ENCODE data around the gene EIF5. TPM values are rescaled to one million over a fixed set of nuclear protein-coding genes. Genes with fewer than 3 reads are reported as not detected.
A peak's percentile ranks its signal among the peaks of the same experiment; 100 is the strongest.

Gene EIF5
- polyA plus RNA-seq (2014; cell fraction: cytosol; rRNA removed): 70.0 and 80.3 TPM in 2 replicates
- 54.4 and 60.3 TPM in 2 replicates for polyA plus RNA-seq (2014; cell fraction: nucleus; rRNA removed)

DNA sequence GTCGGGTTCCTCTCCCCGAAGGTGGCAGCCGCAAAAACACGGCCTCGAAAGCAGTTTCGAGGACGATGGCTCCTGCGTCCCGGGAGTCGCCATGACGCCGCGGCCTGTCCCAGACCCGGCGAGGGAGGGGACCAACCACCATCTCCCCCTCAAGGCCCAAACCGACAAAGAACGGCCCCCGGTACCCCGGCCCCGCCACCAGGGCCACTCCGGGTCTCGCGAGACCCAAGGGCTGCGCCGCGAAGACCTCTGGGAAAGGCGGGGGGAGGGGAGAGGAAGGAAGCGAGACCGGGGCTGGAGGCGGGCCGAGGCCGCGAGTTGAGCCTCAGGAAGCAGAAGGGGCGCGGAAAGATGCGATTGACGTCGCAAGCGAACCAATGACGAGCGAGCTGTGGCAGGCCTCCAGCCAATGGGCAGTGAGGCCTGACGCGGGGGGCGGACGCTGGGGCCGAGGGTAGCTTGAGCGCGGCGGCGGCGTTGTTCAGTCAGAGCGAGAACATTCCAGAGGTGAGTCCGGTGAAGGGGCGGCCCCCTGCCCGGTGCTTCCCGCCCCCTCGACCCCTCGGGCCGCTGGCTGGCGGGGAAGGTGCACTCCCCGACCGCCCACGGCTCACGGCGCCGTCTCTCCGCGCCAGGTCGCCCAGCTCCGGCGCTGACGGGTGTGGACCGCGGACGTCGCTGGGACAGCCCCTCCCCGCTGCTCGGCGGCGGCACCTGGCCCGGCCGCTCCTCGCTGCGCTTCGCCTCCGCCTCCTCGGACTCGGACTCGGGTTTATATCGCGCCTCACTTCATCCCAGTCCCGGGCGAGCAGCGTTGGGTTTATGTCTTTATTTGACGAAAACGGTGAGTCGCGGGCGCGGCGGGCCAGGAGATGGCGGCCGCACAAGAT is at the start of gene EIF5:
Gene EIF5, plus strand, starts transcription at position 484 of the 890 bp plus-strand sequence. CDS start 1,624 bp downstream, outside the sequence.
- DNase-seq (ENCODE audit: low spot score): peak; percentile 92

DNA sequence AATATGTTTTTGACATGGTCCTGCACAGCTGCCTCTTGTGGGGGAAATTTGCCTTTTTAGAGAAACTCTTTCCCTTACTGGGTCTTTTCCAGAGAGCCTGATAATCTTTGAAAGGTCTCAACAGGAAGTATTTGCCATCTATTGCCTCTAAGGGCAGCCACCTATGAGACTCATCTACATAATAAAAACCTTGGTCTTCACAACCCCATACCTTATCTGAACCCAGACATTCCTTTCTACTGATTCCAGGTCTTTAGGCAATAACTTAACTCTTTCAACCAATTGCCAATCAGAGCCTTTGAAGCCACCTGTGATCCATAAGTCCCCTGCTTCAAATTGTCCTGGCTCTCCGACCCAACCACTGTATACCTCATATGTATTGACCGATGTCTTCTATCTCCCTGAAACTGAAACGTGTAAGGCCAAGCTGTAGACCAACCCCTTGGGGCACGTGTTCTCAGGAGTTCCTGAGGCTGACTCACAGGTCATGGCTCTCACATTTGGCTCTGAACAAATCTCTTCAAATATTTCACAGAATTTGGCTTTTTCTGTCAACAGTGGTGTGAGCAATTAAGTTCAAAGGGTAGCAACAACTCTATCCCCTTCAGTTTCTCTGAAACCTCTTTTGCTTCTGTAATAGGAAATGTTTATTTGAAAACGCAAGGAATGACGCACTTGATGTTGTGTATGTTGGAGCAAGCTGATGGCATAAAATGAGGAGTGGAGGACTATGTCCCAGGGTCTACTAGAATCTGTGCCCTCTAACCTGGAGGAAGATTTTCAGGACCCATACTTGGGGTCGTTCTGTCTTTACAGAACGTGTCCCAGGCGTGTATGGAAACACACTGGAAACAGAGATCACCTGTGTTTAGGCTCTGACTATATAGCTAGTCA is 49.2 kb upstream of the EIF5 start:
- DNase-seq (ENCODE audit: low spot score): no peak

DNA sequence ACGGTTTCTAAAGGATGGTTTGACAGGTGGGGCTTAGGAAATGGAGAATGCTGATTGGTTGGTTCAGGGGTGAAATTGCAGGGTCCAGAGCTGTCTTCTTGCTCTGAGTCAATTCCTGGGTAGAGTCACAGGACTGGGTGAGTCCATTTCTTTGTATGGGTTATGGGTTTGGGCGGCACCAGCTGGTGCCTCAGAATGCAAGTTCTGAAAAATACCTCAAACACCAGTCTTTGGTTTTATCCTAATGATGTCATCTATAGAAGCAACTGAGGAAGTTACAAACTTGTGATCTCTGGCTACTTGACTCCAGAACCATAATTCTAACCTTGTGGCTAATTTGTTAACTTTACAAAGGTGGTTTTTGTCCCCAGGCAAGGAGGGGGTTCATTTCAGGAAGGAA is 47.6 kb upstream of the EIF5 start:
- DNase-seq (ENCODE audit: low spot score): no peak

- no peak for DNase-seq (ENCODE audit: low spot score)
Measured at GRCh38 chr14:103286968-103287850, 46.8 kb upstream of the EIF5 start.

DNA sequence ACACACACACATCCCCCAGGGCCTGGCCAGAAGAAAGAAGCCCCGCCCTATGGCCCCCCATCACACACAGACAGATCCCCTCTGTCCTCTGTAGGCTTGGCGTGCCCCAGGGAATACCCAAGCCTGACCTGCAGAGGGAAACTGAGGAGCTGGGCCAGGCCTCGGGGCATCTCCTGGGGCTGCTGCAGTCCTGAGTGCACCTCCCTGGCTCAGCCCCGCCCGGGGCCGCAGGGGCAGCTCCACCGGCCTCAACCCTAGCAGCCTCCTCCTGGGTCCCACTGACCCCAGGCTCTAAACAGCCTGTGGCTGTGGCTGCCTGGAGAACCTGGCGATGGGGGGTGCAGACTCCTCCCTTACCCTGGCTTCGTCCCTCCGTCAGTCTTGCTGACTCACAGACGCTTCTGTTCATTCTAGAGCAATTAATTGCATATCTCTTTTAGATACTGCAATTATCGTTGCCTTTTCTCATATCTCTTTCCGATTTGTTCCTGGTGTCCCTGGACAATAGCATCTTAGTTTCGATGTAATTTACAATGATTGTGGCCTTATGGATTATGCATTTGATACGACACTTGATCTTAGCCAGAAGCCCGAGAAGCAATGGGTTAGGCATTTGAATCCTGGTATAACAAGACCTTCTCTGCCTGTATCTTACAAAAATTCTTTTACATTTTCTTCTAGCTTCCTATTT is 45.8 kb upstream of the EIF5 start:
- DNase-seq (ENCODE audit: low spot score): no peak

DNA sequence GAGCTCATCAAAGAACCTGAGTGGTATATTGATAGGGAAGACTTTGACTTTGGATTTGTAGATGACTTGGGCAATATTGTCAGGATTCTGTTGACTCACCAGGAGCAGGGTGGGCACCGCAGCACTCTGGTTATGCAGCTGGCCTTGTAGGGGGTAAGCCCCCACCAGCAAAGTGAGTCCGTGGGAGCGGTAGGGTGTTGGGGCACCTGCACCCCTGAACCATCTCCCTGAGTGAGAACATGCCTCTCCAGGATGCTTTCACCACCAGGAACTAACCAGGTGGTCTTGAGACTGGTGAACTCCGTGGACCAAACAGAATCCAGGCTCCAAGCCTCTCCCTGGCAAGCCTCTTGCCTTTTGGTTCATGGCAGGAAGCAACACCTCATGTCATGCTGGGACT is 44.0 kb upstream of the EIF5 start:
- no peak for DNase-seq (ENCODE audit: low spot score)

GRCh38 chr14:103290494-103290893 is 43.5 kb upstream of the EIF5 start:
- no peak for DNase-seq (ENCODE audit: low spot score)

DNA sequence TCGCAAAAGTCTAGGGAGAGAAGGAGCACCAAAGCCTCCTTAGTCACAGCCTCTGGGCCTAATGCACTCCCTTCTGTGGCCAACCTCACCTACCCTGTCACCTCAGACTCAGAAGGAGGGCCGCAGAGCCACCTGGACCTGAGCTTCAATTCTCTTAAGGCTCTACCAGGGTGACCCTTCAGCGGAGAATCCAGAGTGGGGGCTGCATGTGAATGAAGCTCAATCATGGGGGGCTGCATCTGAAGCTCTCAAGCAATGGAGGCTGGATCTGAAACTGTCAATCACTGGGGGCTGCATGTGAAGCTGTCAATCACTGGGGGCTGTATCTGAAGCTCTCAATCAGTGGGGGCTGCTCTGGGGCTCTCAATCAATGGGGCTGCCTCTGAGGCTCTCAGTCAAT is 43.1 kb upstream of the EIF5 start:
- DNase-seq (ENCODE audit: low spot score): no peak

GRCh38 chr14:103292426-103293374 is 41.3 kb upstream of the EIF5 start:
- peak; percentile 37 for DNase-seq (ENCODE audit: low spot score)

DNA sequence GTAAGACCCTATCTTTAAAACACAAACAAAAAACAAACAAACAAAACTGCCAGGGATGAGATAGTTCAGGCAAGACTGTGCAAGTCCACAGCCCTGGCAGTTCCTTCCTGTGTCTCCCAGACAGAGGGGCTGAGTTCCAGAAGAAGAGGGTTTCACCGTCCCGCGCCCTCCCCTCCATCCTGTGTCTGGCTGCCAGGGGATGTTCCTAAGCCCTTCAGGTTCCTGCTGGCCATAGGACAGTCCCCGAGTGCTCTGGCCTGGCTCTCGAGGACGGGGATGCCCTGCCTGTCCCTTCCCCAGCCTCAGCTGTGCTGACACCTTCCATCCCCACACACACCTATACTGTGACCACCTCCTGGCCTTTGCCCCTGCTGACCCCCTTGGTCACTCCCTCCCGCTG is 40.6 kb upstream of the EIF5 start:
- no peak for DNase-seq (ENCODE audit: low spot score)

GRCh38 chr14:103294091-103294490 is 39.9 kb upstream of the EIF5 start:
- no peak for DNase-seq (ENCODE audit: low spot score)

- no peak for DNase-seq (ENCODE audit: low spot score)
Measured at GRCh38 chr14:103296007-103296406, 38.0 kb upstream of the EIF5 start.

GRCh38 chr14:103296987-103297386 is 37.0 kb upstream of the EIF5 start:
- no peak for DNase-seq (ENCODE audit: low spot score)

GRCh38 chr14:103298620-103299019 is 35.4 kb upstream of the EIF5 start:
- no peak for DNase-seq (ENCODE audit: low spot score)

- no peak for DNase-seq (ENCODE audit: low spot score)
Measured at GRCh38 chr14:103301512-103302354, 32.3 kb upstream of the EIF5 start.

DNA sequence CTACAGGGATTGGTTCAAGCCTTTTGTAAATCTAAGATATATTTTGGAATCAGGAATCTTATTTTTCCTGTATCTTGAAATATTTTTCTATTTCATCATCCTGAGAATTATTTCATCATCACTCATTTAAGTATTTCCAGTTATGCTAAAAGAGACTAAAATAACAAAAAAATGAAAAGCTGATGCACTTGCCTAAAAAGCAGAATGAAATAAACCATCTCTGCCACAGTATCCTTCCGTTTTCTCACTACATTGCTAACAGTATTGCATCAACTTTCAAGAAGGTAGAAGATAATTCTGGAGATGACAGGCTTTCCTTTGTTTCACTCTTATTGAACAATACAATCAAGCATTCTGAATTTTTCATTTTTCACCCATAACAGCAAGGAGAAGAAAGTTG is 31.1 kb upstream of the EIF5 start:
- no peak for DNase-seq (ENCODE audit: low spot score)

GRCh38 chr14:103304706-103305105 is 29.3 kb upstream of the EIF5 start:
- DNase-seq (ENCODE audit: low spot score): no peak

All from SK-N-DZ (cell line).